CD14-positive monocyte (primary cell): ENCODE measurements around the gene SLC6A8. TPM values are rescaled to one million over a fixed set of nuclear protein-coding genes. Genes with fewer than 3 reads are reported as not detected.

Experiments used
- DNase-seq, 3 donors: peaks; one replicate each; pipeline ENCODE4 v3.0.0-alpha.2; 2011 to 2022
- H2AFZ ChIP-seq: 2 replicates; pipeline ENCODE4 v1.6.0; 2012; ENCODE audit warnings: mild to moderate bottlenecking, low read depth, low read length, inconsistent platforms; ENCODE audit not compliant: insufficient read depth, poor library complexity, severe bottlenecking
- H3K27ac ChIP-seq, 2 donors: 1 replicate in 1 of 2; 2 replicates in 1 of 2; pipeline ENCODE4 v1.5.1; 2012 to 2013; ENCODE audit warnings: low read length in 2 of 2, control low read depth in 1 of 2, inconsistent platforms in 1 of 2, low read depth in 1 of 2, mild to moderate bottlenecking in 1 of 2
- H3K27me3 ChIP-seq, 2 donors: one replicate each; pipeline versions ENCODE4 v1.6.0 to v1.6.1; 2011 to 2013; ENCODE audit warnings: low read length in 2 of 2; ENCODE audit not compliant: control insufficient read depth in 2 of 2, insufficient read depth in 2 of 2
- H3K36me3 ChIP-seq, 2 donors: replicated peaks in 1 of 2; 1 replicate in 1 of 2; 2 replicates in 1 of 2; pipeline versions ENCODE4 v1.5.1 to v1.6.1; 2012 to 2013; ENCODE audit warnings: low read length in 2 of 2, control low read depth in 1 of 2, inconsistent platforms in 1 of 2, mild to moderate bottlenecking in 1 of 2; ENCODE audit not compliant: insufficient read depth in 2 of 2, control insufficient read depth in 1 of 2
- H3K4me1 ChIP-seq, 2 donors: 1 replicate in 1 of 2; 2 replicates in 1 of 2; pipeline versions ENCODE4 v1.5.1 to v1.6.1; 2012 to 2013; ENCODE audit warnings: low read length in 2 of 2, control low read depth in 1 of 2, inconsistent platforms in 1 of 2, mild to moderate bottlenecking in 1 of 2, moderate library complexity in 1 of 2; ENCODE audit not compliant: insufficient read depth in 2 of 2, control insufficient read depth in 1 of 2
- H3K4me2 ChIP-seq: replicated peaks from 2 replicates; pipeline ENCODE3; 2012; ENCODE audit warnings: low read length, moderate library complexity, mild to moderate bottlenecking; ENCODE audit not compliant: poor library complexity, severe bottlenecking; ENCODE audit errors: extremely low read depth
- H3K4me3 ChIP-seq, 3 experiments: fragments of 200-600 bp in 1 of 3; sonication (generic) in 1 of 3; replicated peaks in 1 of 3; 1 replicate in 2 of 3; 2 replicates in 1 of 3; pipeline ENCODE4 v1.5.1; 2011 to 2013; ENCODE audit warnings: low read length in 3 of 3, mild to moderate bottlenecking in 3 of 3, control low read depth in 2 of 3, low read depth in 2 of 3, inconsistent platforms in 1 of 3, moderate library complexity in 1 of 3
- H3K79me2 ChIP-seq: 2 replicates; pipeline ENCODE4 v1.6.0; 2012; ENCODE audit warnings: mild to moderate bottlenecking, control low read depth, inconsistent platforms, low read length, moderate library complexity; ENCODE audit not compliant: insufficient read depth
- H3K9ac ChIP-seq: 2 replicates; pipeline ENCODE4 v1.6.0; 2017; ENCODE audit warnings: low read length, mild to moderate bottlenecking; ENCODE audit not compliant: insufficient read depth, poor library complexity, severe bottlenecking
- H3K9me3 ChIP-seq, 2 donors: replicated peaks in 1 of 2; 1 replicate in 1 of 2; 2 replicates in 1 of 2; pipeline versions ENCODE4 v1.5.1 to v1.6.1; 2012 to 2013; ENCODE audit warnings: low read length in 2 of 2, control low read depth in 1 of 2; ENCODE audit not compliant: control insufficient read depth in 1 of 2, insufficient read depth in 1 of 2
- H4K20me1 ChIP-seq: 2 replicates; pipeline ENCODE4 v1.6.0; 2012; ENCODE audit warnings: mild to moderate bottlenecking, low read length, control low read depth, moderate library complexity; ENCODE audit not compliant: insufficient read depth
- H3K27ac Mint-ChIP-seq, 7 donors: one replicate each; pipeline ENCODE4 v1.8.0; 2020; ENCODE audit warnings: mild to moderate bottlenecking in 7 of 7, mixed read lengths in 7 of 7, moderate library complexity in 6 of 7, inconsistent platforms in 2 of 7
- H3K27me3 Mint-ChIP-seq, 3 donors: one replicate each; pipeline ENCODE4 v1.8.0; 2021 to 2022; ENCODE audit warnings: low read depth in 3 of 3, mild to moderate bottlenecking in 3 of 3, mixed read lengths in 3 of 3, moderate library complexity in 3 of 3, inconsistent platforms in 1 of 3
- H3K36me3 Mint-ChIP-seq, 2 donors: one replicate each; pipeline ENCODE4 v1.8.0; 2020; ENCODE audit warnings: mixed read lengths in 2 of 2, inconsistent platforms in 1 of 2, mild to moderate bottlenecking in 1 of 2
- H3K4me1 Mint-ChIP-seq: one replicate; pipeline ENCODE4 v1.8.0; 2020; ENCODE audit warnings: mild to moderate bottlenecking, mixed read lengths
- H3K4me3 Mint-ChIP-seq, 2 donors: one replicate each; pipeline ENCODE4 v1.8.0; 2020; ENCODE audit warnings: mild to moderate bottlenecking in 2 of 2, mixed read lengths in 2 of 2, moderate library complexity in 1 of 2
- H3K9me3 Mint-ChIP-seq, 7 donors: one replicate each; pipeline ENCODE4 v1.8.0; 2020 to 2022; ENCODE audit warnings: mixed read lengths in 7 of 7, mild to moderate bottlenecking in 6 of 7, moderate library complexity in 6 of 7, inconsistent platforms in 2 of 7
- WGBS: methylation state at CpG from one replicate; pipeline ENCODE4 v1.1.5; 2013; ENCODE audit warnings: missing lambda C conversion rate; ENCODE audit not compliant: insufficient coverage; 5-methylcytosine and 5-hydroxymethylcytosine counted together
- intact Hi-C, 2 donors: fragments of 100-400 bp; cut with micrococcal nuclease; formaldehyde crosslinking; loops; one replicate each; pipeline versions ENCODE4 v1.15.0 to v1.15.1; 2023
- polyA plus RNA-seq, 3 donors: library from polyadenylated mRNA; depleted of rRNA in 1 of 3; unstranded in 2 of 3; stranded (reverse) in 1 of 3; fragments of 300-500 nt in 2 of 3; fragments of >200 nt in 1 of 3; fragmentation: Illumina TruSeq in 2 of 3; gene quantifications; 1 replicate in 2 of 3; 2 replicates in 1 of 3; pipeline ENCODE4 v1.2.3, GENCODE V29; 2012 to 2021
- TF ChIP-seq, protein P1 (sequence below): fragments of 200-600 bp; IDR thresholded peaks from one replicate; pipeline ENCODE4 v1.8.0; 2022; ENCODE audit warnings: antibody characterized with exemption, mild to moderate bottlenecking

Gene SLC6A8
- polyA plus RNA-seq, 3 donors, result 0.23 to 5.6 (median 0.85) TPM

DNA sequence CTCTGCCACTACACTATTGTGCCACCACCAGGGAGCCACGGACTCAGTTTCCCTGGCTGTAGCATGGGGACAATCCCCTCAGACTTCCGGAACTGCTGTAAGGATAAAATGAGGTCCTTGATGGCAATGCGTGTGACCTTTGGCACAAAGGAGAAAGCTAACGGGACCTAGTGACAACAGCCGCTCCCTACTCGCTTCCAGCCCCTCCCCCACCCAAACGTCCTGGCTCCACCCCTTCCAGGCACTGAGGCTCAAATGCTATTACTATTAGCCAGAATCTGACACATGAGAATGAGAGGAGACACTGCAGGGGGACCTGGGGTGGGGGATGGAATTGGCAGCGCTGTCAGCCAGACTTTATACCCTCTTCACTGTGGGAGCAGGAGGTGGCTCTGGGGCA, 46.1 kb upstream of the SLC6A8 start:
- no peak overlapping the region for H3K9ac ChIP-seq
- no peak for DNase-seq
- no peak overlapping the region for H2AFZ ChIP-seq
- Mint-ChIP-seq H3K4me3 (peak overlapping the region in 1 of 2 donors; percentile 57), H3K27me3 (peaks cover 43 to 66% (median 65%) of the 10 kb centered on the region in 3 donors), H3K4me1 (peaks cover 2% of the 10 kb centered on the region), H3K36me3 (peaks cover 0 to 1% of the 10 kb centered on the region in 2 donors), H3K27ac (peak overlapping the region in 1 of 7 donors; percentile 37), H3K9me3 (peaks cover 0 to 21% (median 8%) of the 10 kb centered on the region in 7 donors)
- peaks cover 0 to 12% of the 10 kb centered on the region in 2 donors for H3K9me3 ChIP-seq
- peaks cover 0 to 3% of the 10 kb centered on the region in 2 donors for H3K4me1 ChIP-seq
- H3K4me2 ChIP-seq, result no peak overlapping the region
- no peaks in the 10 kb centered on the region for H3K36me3 ChIP-seq
- intact Hi-C loops, result no loop called here
- TF ChIP-seq, protein P1, sequence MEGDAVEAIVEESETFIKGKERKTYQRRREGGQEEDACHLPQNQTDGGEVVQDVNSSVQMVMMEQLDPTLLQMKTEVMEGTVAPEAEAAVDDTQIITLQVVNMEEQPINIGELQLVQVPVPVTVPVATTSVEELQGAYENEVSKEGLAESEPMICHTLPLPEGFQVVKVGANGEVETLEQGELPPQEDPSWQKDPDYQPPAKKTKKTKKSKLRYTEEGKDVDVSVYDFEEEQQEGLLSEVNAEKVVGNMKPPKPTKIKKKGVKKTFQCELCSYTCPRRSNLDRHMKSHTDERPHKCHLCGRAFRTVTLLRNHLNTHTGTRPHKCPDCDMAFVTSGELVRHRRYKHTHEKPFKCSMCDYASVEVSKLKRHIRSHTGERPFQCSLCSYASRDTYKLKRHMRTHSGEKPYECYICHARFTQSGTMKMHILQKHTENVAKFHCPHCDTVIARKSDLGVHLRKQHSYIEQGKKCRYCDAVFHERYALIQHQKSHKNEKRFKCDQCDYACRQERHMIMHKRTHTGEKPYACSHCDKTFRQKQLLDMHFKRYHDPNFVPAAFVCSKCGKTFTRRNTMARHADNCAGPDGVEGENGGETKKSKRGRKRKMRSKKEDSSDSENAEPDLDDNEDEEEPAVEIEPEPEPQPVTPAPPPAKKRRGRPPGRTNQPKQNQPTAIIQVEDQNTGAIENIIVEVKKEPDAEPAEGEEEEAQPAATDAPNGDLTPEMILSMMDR, result no peak
- H3K4me3 ChIP-seq, result no peak overlapping the region
- H4K20me1 ChIP-seq, result no peaks in the 10 kb centered on the region
- H3K27me3 ChIP-seq, result peaks cover 15 to 48% of the 10 kb centered on the region in 2 donors
- no peak overlapping the region for H3K27ac ChIP-seq
- H3K79me2 ChIP-seq, result no peaks in the 10 kb centered on the region
- WGBS, result no CpG with 5 or more reads among the region's 8 CpGs

DNA sequence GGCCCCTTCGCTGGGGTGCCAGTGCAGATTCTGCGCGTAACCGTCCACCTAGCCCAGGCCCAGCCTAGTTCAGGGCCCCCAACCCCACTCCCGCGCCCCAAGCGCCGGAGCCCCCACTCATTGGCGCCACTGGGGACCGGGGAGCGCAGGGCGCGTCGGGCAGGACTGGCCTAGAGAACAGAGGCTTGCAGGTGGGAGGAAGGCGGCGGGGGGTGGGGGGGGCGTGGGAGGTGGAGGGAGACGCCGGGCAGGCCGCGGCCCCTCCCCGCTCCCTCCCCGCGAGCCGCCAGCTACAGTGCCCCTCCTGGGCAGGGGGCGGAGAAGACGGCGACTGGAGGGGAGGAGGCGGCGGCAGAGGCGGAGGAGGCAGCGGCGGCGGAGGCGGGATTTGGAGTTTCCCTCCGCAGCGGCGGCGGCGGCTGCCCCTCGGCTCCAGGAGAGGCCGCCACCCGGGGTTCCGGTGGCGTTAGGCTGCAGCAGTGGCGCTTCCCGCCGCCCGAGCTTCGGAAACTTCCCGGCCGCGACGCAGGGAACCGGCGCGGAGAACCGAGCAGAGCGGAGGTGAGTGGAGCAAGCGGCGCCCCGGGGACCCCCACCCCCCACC, 45.6 kb upstream of the SLC6A8 start:
- no peak overlapping the region for H3K9ac ChIP-seq
- H3K27ac Mint-ChIP-seq, result no peak overlapping the region
- H3K27me3 Mint-ChIP-seq, result peaks cover 43 to 67% (median 63%) of the 10 kb centered on the region in 3 donors
- no peak for DNase-seq
- H3K4me3 ChIP-seq, result no peak overlapping the region
- H3K4me2 ChIP-seq, result no peak overlapping the region
- H3K36me3 Mint-ChIP-seq, result peaks cover 0 to 1% of the 10 kb centered on the region in 2 donors
- peaks cover 0 to 12% of the 10 kb centered on the region in 2 donors for H3K9me3 ChIP-seq
- peak overlapping the region in 1 of 2 donors; percentile 57 for H3K4me3 Mint-ChIP-seq
- peaks cover 0 to 21% (median 8%) of the 10 kb centered on the region in 7 donors for H3K9me3 Mint-ChIP-seq
- 1% methylated on average over 19 of the region's 62 CpGs for WGBS
- H3K4me1 Mint-ChIP-seq, result peaks cover 2% of the 10 kb centered on the region
- TF ChIP-seq, protein P1, result no peak
- H3K79me2 ChIP-seq, result no peaks in the 10 kb centered on the region
- intact Hi-C loops, result no loop called here
- no peaks in the 10 kb centered on the region for H4K20me1 ChIP-seq
- H3K27me3 ChIP-seq, result peaks cover 16 to 50% of the 10 kb centered on the region in 2 donors
- peaks cover 0 to 3% of the 10 kb centered on the region in 2 donors for H3K4me1 ChIP-seq
- H3K27ac ChIP-seq, result no peak overlapping the region
- H3K36me3 ChIP-seq, result no peaks in the 10 kb centered on the region
- H2AFZ ChIP-seq, result no peak overlapping the region
